HL-60/S4 (cell line): ENCODE data around the gene UQCRHL.
"Not testable (repeated sequence)": the region's sequence is repeated elsewhere in the genome, so short reads cannot be mapped to it uniquely, and the experiment has no call there.

Experiments used
- in situ Hi-C: fragments of 300-500 bp; cut with MboI; formaldehyde crosslinking; loops from 2 replicates; pipeline ENCODE4 v1.14.3; 2022; ENCODE audit warnings: low sequenced_read_pairs

The UQCRHL gene

GRCh38 chr1:15807549-15807948, at the start of gene UQCRHL:
UQCRHL (minus strand) TSS chr1:15807649; CDS start chr1:15807649, 0 bp downstream.
- in situ Hi-C loops = loop anchor here (25.0 kb wide), 2 partner anchors 180 to 380 kb away; partner anchors contain the start of gene ZBTB17

DNA sequence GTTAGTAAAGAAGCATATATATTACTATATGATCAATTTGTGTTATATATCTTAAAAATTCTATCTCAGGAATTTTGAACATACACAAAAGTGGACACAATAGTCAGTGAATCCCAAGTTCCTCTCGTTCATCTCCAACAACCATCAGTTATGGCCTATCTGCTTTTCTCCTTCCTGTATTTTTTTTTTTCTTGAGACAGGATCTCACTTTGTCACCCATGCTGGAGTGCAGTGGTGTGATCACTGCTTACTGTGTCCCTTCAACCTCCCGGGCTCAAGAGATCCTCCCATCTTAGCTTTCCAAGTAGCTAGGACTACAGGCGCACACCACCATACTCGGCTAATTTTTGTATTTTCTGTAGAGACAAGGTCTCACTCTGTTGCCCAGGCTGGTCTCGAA, 49.4 kb upstream of the UQCRHL start:
- in situ Hi-C loops = no loop called here

DNA sequence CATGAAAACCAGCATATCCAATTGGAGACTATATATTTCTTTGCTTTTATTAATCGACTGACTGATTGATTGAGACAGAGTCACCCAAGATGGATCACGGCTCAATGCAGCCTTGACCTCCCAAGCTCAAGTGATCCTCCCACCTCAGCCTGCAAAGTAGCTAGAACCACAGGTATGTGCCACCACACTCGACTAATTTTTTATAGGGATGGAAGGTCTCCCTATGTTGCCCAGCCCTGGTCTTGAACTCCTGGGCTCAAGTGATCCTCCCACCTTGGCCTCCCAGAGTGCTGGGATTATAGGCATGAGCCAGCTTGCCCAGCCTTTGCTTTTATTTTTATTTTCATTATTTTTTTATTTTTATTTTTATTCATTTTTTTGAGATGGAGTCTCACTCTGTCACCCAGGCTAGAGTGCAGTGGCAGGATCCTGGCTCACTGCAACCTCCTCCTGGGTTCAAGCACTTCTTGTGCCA, 45.4 kb upstream of the UQCRHL start:
- in situ Hi-C loops = no loop called here

- in situ Hi-C loops = no loop called here
Observed at GRCh38 chr1:15852036-15852827, 44.8 kb upstream of the UQCRHL start.

DNA sequence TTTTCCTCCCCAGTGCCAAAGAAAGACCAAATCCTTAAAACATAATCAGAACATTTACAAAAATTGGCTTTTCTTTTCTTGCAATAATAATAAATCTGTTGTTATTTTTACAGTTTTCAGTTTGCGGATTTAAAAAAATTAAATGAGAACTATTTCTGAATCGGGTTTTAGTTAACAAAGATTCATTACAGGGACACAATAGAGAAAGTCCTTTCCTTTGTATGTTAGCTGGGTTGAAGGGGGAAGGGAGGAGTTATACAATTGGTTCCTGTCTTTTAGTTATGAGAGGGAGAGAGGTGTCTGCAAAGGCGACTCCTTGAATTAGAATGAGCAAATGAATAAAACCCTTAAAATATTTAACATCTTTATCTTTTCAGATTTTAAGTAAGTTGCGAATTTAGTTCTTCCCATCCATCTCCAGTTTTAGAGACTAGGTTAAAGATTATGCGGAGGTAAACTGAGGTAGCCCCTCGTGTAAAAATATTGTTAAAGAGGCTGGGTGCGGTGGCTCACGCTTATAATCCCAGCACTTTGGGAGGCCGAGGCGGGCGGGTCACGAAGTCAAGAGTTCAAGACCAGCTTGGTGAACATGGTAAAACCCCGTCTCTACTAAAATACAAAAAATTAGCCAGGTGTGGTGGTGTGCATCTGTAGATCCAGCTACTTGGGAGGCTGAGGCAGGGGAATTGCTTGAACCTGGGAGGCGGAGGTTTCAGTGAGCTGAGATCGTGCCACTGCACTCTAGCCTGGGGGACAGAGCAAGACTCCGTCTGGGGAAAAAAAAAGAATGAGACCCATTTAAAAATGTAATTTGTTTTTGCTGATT, 44.0 kb upstream of the UQCRHL start:
- in situ Hi-C loops = no loop called here

- in situ Hi-C loops = no loop called here
Observed at GRCh38 chr1:15850471-15851001, 43.1 kb upstream of the UQCRHL start.

DNA sequence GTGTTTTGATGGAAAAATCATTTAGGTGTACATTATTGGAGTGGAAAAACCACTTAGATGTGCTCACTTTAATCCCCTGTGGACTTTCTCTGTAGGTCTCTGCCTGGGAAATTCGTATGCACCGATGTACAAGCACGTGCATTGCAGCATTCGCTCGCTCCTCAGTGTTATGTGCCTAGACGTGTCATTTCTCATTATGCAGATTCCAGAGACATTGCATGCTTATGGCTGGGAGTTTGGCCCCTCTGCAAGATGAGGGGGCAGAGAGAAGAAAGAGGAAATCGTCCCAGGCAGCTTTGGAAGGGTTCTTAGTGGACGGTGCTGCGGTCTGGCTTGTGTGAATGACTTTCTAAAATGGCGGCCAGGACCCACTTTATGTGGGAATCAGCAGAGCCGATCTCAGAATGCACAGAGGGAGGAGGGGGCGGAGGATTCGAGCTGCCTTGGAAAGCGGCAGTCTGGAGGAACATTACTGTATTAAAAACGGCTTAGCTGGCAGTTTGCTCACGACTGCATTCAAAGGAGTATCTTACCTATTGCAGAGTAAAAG, 42.4 kb upstream of the UQCRHL start:
- in situ Hi-C loops = no loop called here

GRCh38 chr1:15848929-15849774, 41.7 kb upstream of the UQCRHL start:
- in situ Hi-C loops = no loop called here

GRCh38 chr1:15848143-15848928, 40.9 kb upstream of the UQCRHL start:
- in situ Hi-C loops = no loop called here

- in situ Hi-C loops = no loop called here
Observed at GRCh38 chr1:15847893-15848142, 40.4 kb upstream of the UQCRHL start.

GRCh38 chr1:15847100-15847892, 39.8 kb upstream of the UQCRHL start, which contains the start of gene SPEN:
SPEN (plus strand) TSS chr1:15847707; CDS start chr1:15848068, 361 bp downstream.
- in situ Hi-C loops = no loop called here

- in situ Hi-C loops = not testable (repeated sequence)
Observed at GRCh38 chr1:15846056-15846455, 38.6 kb upstream of the UQCRHL start.

DNA sequence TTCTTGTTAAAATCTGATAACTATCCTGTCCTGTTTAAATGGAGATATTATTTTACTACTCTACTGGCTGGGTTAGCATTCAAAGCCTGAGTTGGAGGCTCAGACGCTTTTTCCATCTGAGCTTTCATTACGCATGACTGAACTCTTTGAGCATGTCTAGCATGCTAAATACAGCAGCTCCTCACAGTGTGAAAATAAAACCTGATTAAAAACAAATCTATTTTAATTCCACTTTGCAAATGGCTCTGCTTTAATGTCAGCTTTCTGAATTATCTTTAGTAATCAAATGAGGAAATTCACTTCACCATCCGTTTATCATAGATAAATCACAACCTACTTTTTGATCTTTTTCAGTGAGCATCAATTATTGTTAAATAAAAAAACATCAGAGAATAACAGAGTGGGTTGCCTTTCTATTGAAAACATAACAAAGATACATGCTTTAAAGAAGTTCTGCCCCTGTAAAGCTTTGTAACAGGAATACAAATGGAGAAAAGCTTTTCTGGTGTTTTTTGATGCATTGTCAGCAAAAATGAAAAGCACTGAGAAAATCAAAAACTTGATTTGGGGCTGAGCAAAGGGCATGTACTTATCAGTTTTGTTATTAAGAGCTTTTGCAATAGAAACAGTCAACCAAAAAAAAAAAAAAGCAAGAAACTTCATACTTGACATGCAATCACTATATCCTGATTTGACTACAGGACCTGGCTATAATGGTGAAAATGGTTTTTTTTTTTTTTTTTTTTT, 36.5 kb upstream of the UQCRHL start:
- in situ Hi-C loops = no loop called here

- in situ Hi-C loops = no loop called here
Observed at GRCh38 chr1:15838721-15839120, 31.3 kb upstream of the UQCRHL start.

- in situ Hi-C loops = no loop called here
Observed at GRCh38 chr1:15837931-15838330, 30.5 kb upstream of the UQCRHL start.

GRCh38 chr1:15836772-15837669, 29.6 kb upstream of the UQCRHL start:
- in situ Hi-C loops = no loop called here

DNA sequence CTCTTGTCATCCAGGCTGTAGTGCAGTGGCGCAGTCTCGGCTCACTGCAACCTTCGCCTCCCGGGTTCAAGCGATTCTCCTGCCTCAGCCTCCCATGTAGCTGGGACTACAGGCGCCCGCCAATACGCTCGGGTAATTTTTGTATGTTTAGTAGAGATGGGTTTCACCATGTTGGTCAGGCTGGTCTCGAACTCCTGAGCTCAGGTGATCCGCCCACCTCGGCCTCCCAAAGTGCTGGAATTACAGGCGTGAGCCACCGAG, 29.0 kb upstream of the UQCRHL start:
- in situ Hi-C loops = not testable (repeated sequence)
